GM12878 (cell line): ENCODE data around the gene RASA4B. TPM values are rescaled to one million over a fixed set of nuclear protein-coding genes. Genes with fewer than 3 reads are reported as not detected.
A peak's percentile ranks its signal among the peaks of the same experiment; 100 is the strongest.

Experiments
- ATAC-seq: fragments of 200-7000 bp; cut with Tn5 transposase; 3 replicates; pipeline ENCODE4 v1.9.1; 2020; ENCODE audit warnings: mild to moderate bottlenecking, moderate library complexity
- BruUV-seq: library from RNA; stranded (reverse); fragments of 400-500 nt; replicated peaks from 2 replicates; lab custom pipeline; 2021; lab: Mats Ljungman, UMichigan
- CTCF ChIA-PET: fragments of 300-600 bp; sonication (Branson Sonifier 250); formaldehyde crosslinking; extraction: SDS; loops from one replicate; lab custom pipeline; 2021; ENCODE audit warnings: inconsistent platforms; lab: Yijun Ruan, JAX
- POLR2A ChIA-PET: fragments of 350-600 bp; formaldehyde crosslinking; extraction: SDS; loops from one replicate; lab custom pipeline; 2021; ENCODE audit warnings: inconsistent platforms; lab: Charles Lee
- RAD21 ChIA-PET: fragments of 300-600 bp; sonication (Branson Sonifier 250); formaldehyde crosslinking; loops from one replicate; lab custom pipeline; 2023; ENCODE audit warnings: antibody characterized with exemption; ENCODE audit not compliant: unreplicated experiment; lab: Charles Lee
- SMC1A ChIA-PET: fragments of 300-600 bp; sonication (Branson Sonifier 250); formaldehyde crosslinking; loops from one replicate; lab custom pipeline; 2023; ENCODE audit not compliant: unreplicated experiment, uncharacterized antibody; lab: Charles Lee
- DNase-seq: peaks from one replicate; pipeline ENCODE4 v3.0.0-alpha.2; 2011; ENCODE audit warnings: low read depth, low spot score
- FAIRE-seq: peaks from 3 replicates; lab custom pipeline; 2011; peaks lifted over from hg19 to GRCh38; lab: Jason Lieb, UNC
- H2AFZ ChIP-seq: 2 replicates; pipeline ENCODE4 v1.6.0; 2011; ENCODE audit warnings: low read depth, low read length, control low read depth; ENCODE audit not compliant: control insufficient read depth
- H3K27ac ChIP-seq: 2 replicates; pipeline ENCODE4 v1.5.1; 2011; ENCODE audit warnings: control low read depth; ENCODE audit not compliant: control insufficient read depth, insufficient read depth
- H3K27me3 ChIP-seq, 2 experiments: replicated peaks in 1 of 2; 2 replicates each; pipeline versions ENCODE4 v1.6.0 to v1.6.1; 2011; ENCODE audit warnings: low read length in 1 of 2; ENCODE audit not compliant: control insufficient read depth in 2 of 2, insufficient read depth in 2 of 2
- H3K36me3 ChIP-seq, 2 experiments: 2 replicates each; pipeline ENCODE4 v1.5.1; 2011; ENCODE audit warnings: low read length in 1 of 2; ENCODE audit not compliant: control insufficient read depth in 2 of 2, insufficient read depth in 2 of 2
- H3K4me1 ChIP-seq: 2 replicates; pipeline ENCODE4 v1.6.1; 2011; ENCODE audit warnings: mild to moderate bottlenecking, low read length, moderate library complexity, mixed read lengths; ENCODE audit not compliant: control insufficient read depth, insufficient read depth
- H3K4me2 ChIP-seq: 2 replicates; pipeline ENCODE4 v1.6.0; 2011; ENCODE audit warnings: control low read depth; ENCODE audit not compliant: control insufficient read depth, insufficient read depth
- H3K4me3 ChIP-seq: fragments of 200-600 bp; sonication (generic); 2 replicates; pipeline ENCODE4 v1.5.1; 2016
- H3K79me2 ChIP-seq: 2 replicates; pipeline ENCODE4 v1.6.0; 2011; ENCODE audit warnings: low read length; ENCODE audit not compliant: control insufficient read depth, insufficient read depth
- H3K9ac ChIP-seq: 2 replicates; pipeline ENCODE4 v1.8.0; 2011; ENCODE audit warnings: low read length, control low read depth, mixed read lengths; ENCODE audit not compliant: control insufficient read depth, insufficient read depth
- H3K9me3 ChIP-seq: replicated peaks from 3 replicates; pipeline ENCODE4 v1.5.1; 2011; ENCODE audit warnings: mild to moderate bottlenecking, low read length; ENCODE audit not compliant: control insufficient read depth, insufficient read depth
- H4K20me1 ChIP-seq: 2 replicates; pipeline ENCODE4 v1.6.0; 2011; ENCODE audit not compliant: control insufficient read depth, insufficient read depth
- EGR1 ChIP-seq, 2 experiments: IDR thresholded peaks; 1 replicate in 1 of 2; 2 replicates in 1 of 2; pipeline ENCODE4 v1.6.1; 2011 to 2012; ENCODE audit warnings: low read depth in 2 of 2, low read length in 2 of 2, borderline replicate concordance in 1 of 2, mild to moderate bottlenecking in 1 of 2, moderate library complexity in 1 of 2
- MTA2 ChIP-seq: fragments of 450-650 bp; IDR thresholded peaks from 2 replicates; pipeline ENCODE4 v1.6.1; 2016; ENCODE audit warnings: low read depth, mild to moderate bottlenecking, moderate library complexity
- POLR2AphosphoS5 ChIP-seq: IDR thresholded peaks from 2 replicates; pipeline ENCODE4 v1.6.1; 2011; ENCODE audit warnings: mild to moderate bottlenecking, low read length, inconsistent platforms
- WGBS: methylation state at CpG from one replicate; pipeline ENCODE4 v1.1.6; 2016; ENCODE audit warnings: low lambda C conversion rate; ENCODE audit not compliant: insufficient replicate concordance, insufficient coverage; ENCODE audit errors: missing lambda C conversion rate; 5-methylcytosine and 5-hydroxymethylcytosine counted together
- in situ Hi-C: fragments of 300-500 bp; cut with MboI; formaldehyde crosslinking; loops from 9 replicates; pipeline ENCODE4 v1.14.3; 2018; ENCODE audit warnings: mixed read lengths
- intact Hi-C: fragments of 100-400 bp; cut with micrococcal nuclease; formaldehyde crosslinking; loops from one replicate; pipeline ENCODE4 v1.14.2; 2022; ENCODE audit not compliant: unreplicated experiment
- polyA plus RNA-seq, 11 experiments: library from polyadenylated mRNA; depleted of rRNA in 4 of 11; unstranded in 6 of 11; stranded (reverse) in 5 of 11; fragments of >200 nt; fragmentation: Nextera tagmentation in 4 of 11; fragmentation: Illumina TruSeq in 1 of 11; extraction: Ambion mirVana in 4 of 11; extraction: Trizol in 1 of 11; gene quantifications; 1 replicate in 1 of 11; 2 replicates in 10 of 11; pipeline versions ENCODE4 v1.2.1 to v1.2.3, GENCODE V29; 2011 to 2016; ENCODE audit warnings: inconsistent platforms in 2 of 11, missing spikeins in 2 of 11, low read depth in 1 of 11
- total RNA-seq, 4 experiments: library from RNA; depleted of rRNA in 3 of 4; stranded (reverse); fragments of >200 nt in 3 of 4; fragmentation: Illumina TruSeq in 1 of 4; extraction: Trizol in 1 of 4; gene quantifications; 2 replicates each; pipeline versions ENCODE4 v1.2.1 to v1.2.3, GENCODE V29; 2013 to 2021
- TF ChIP-seq, protein P1 (sequence below): IDR thresholded peaks from 2 replicates; pipeline ENCODE4 v1.6.1; 2011; ENCODE audit warnings: borderline replicate concordance, low read depth, mild to moderate bottlenecking, moderate library complexity, mixed read lengths, low read length; ENCODE audit not compliant: insufficient read depth; ENCODE audit errors: extremely low read length

RASA4B gene
- total and polyA plus RNA-seq, 10 of the 15 experiments (the other 5 are each of a cell fraction or from before 2014, with no cell fraction given): 0.10 to 16.4 (median 6.4) TPM

GRCh38 chr7:102471791-102472125 lies 45.8 kb downstream of the RASA4B start:
- ChIA-PET CTCF (interaction anchor here (0.7 to 1.5 kb wide), 2 partner anchors 56 to 413 kb away, joined by 3 read pairs; no protein-coding TSS in a partner anchor), POLR2A (interaction anchor here (0.8 kb wide), 1 partner anchor 36 kb away, joined by 3 read pairs; no protein-coding TSS in a partner anchor)
- in situ Hi-C loops: no loop called here

DNA sequence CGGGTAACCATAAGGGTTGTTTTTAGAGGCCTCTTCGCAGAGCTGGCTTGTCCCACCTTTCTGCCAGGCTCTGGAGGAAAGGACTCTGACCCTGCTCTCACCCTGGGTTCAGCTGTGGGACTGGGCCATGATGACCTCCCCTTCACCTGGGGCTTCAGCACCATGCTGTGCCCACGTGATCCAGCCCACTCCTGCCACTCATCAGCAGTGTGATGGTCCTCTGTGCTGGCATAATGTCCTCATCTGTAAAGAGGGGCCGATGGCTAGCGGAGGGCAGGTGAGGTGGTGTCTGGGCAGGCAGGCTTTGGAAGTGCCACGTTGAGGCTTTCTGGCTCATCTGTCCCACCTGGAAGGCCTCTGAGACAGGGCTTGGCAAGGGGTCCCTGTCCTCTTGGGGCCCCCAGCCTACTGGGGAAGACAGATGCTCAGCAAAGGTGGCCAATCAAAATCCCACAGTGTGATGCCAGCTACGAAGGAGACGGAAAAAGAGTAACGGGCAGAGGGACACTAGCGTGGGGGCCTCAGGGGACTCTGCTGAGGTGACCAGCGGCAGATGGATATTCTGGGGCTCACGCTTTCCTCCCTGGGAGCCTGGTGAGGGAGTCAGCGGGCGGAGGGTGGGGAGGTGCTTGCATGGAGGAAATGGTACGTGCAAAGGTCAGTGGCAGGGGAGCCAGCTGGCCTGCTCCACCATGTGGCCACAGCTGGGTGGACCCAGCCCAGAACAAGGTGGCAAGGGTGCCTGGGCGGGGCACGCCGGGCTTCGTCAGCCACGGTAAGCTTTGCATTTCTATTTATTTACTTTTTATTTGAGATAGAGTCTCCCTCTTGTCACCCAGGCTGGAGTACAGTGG lies 47.4 kb downstream of the RASA4B start:
- Histone ChIP-seq H2AFZ (no peak overlapping the region), H3K9ac (no peak overlapping the region), H3K9me3 (no peaks in the 10 kb centered on the region), H3K36me3 (peaks cover 6 to 26% of the 10 kb centered on the region in 2 experiments)
- CTCF ChIA-PET: interaction anchor here (1.5 kb wide), 1 partner anchor 55 kb away, joined by 3 read pairs; no protein-coding TSS in a partner anchor
- in situ Hi-C loops: no loop called here
- WGBS: 81% methylated on average over 20 of the region's 20 CpGs
- FAIRE-seq: no peak
- RAD21 ChIA-PET: interaction anchor here (1.2 kb wide), 1 partner anchor 65 kb away, joined by 4 read pairs; no protein-coding TSS in a partner anchor
- TF ChIP-seq, protein P1, sequence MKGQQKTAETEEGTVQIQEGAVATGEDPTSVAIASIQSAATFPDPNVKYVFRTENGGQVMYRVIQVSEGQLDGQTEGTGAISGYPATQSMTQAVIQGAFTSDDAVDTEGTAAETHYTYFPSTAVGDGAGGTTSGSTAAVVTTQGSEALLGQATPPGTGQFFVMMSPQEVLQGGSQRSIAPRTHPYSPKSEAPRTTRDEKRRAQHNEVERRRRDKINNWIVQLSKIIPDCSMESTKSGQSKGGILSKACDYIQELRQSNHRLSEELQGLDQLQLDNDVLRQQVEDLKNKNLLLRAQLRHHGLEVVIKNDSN: peak; percentile 32
- TF ChIP-seq MTA2: no peak
- TF ChIP-seq, all 136 proteins: peak for 1
- no TSS peak for BruUV-seq
- SMC1A ChIA-PET: no interaction called here
- peaks cover 10% of the 10 kb centered on the region for H3K79me2 ChIP-seq
- H3K4me2 ChIP-seq: no peak overlapping the region
- intact Hi-C loops: loop anchor here (5.0 kb wide), 1 partner anchor 183 kb away; the partner anchor contains the start of gene SH2B2
- H4K20me1 ChIP-seq: no peaks in the 10 kb centered on the region
- DNase-seq (no peak), ATAC-seq (no peak)
- H3K4me3 ChIP-seq: no peak overlapping the region
- H3K27me3 ChIP-seq: no peaks in the 10 kb centered on the region
- no peak overlapping the region for H3K27ac ChIP-seq
- POLR2A ChIA-PET: interaction anchor here (0.6 kb wide), 1 partner anchor 157 kb away, joined by 4 read pairs; no protein-coding TSS in a partner anchor
- peaks cover 9% of the 10 kb centered on the region for H3K4me1 ChIP-seq

More at GRCh38 chr7:102471791-102472125, 45.8 kb downstream of the RASA4B start:
- no TSS peak for BruUV-seq
- Histone ChIP-seq H3K27me3 (no peaks in the 10 kb centered on the region), H3K27ac (no peak overlapping the region), H3K9ac (no peak overlapping the region), H3K4me1 (0 out of 2 replicates have a peak, but pooled peaks cover 2% of the 10 kb centered on the region), H3K4me2 (no peak overlapping the region), H3K9me3 (no peaks in the 10 kb centered on the region)
- RAD21 ChIA-PET: no interaction called here
- no peak for FAIRE-seq
- intact Hi-C loops: no loop called here
- TF ChIP-seq EGR1 (IDR thresholded peaks at IDR 0.05; ENCODE audit: borderline replicate concordance in 1 of 2, low read depth in 2 of 2, low read length in 2 of 2) (no peak), POLR2AphosphoS5 (peak; percentile 16; the same call in 1 of the 2 replicates)
- TF ChIP-seq, all 136 proteins: peak for 1
- SMC1A ChIA-PET: no interaction called here
- H2AFZ ChIP-seq: no peak overlapping the region
- peaks cover 6 to 26% of the 10 kb centered on the region in 2 experiments for H3K36me3 ChIP-seq
- H4K20me1 ChIP-seq: no peaks in the 10 kb centered on the region
- no peak for DNase-seq
- ATAC-seq: no peak
- 79% methylated on average over 6 of the region's 6 CpGs for WGBS
- H3K4me3 ChIP-seq: no peak overlapping the region
- H3K79me2 ChIP-seq: peaks cover 1% of the 10 kb centered on the region; the same call in 1 of the 2 replicates
